GOT3 (cell line): Measurements from ENCODE around the gene MPEG1.

Experiments used
- DNase-seq: peaks from one replicate; lab custom pipeline; 2025; ENCODE audit warnings: mixed read lengths; lab: John Stamatoyannopoulos, UW

The MPEG1 gene

GRCh38 chr11:59212744-59213631, at the start of gene MPEG1:
MPEG1 (minus strand) TSS chr11:59212927; CDS start chr11:59212865, 62 bp downstream.
- DNase-seq, result no peak

- DNase-seq, result no peak
These were observed 49.6 kb upstream of the MPEG1 start for GRCh38 chr11:59262177-59262818.

- DNase-seq, result no peak
These were observed 48.4 kb upstream of the MPEG1 start for GRCh38 chr11:59261150-59261549.

- no peak for DNase-seq
These were observed 47.2 kb upstream of the MPEG1 start for GRCh38 chr11:59259867-59260475.

GRCh38 chr11:59259047-59259446, 46.3 kb upstream of the MPEG1 start:
- no peak for DNase-seq

GRCh38 chr11:59255281-59255680, 42.6 kb upstream of the MPEG1 start:
- no peak for DNase-seq

GRCh38 chr11:59254286-59254685, 41.6 kb upstream of the MPEG1 start:
- no peak for DNase-seq

- DNase-seq, result no peak
These were observed 40.3 kb upstream of the MPEG1 start for GRCh38 chr11:59253001-59253400.

GRCh38 chr11:59249535-59249934, 36.8 kb upstream of the MPEG1 start:
- no peak for DNase-seq

GRCh38 chr11:59247531-59248227, 35.0 kb upstream of the MPEG1 start:
- DNase-seq, result no peak

- DNase-seq, result no peak
These were observed 30.9 kb upstream of the MPEG1 start for GRCh38 chr11:59243633-59244032.

- DNase-seq, result no peak
These were observed 27.6 kb upstream of the MPEG1 start for GRCh38 chr11:59240322-59240721.

GRCh38 chr11:59226396-59226795, 13.7 kb upstream of the MPEG1 start:
- no peak for DNase-seq

GRCh38 chr11:59225017-59225416, 12.3 kb upstream of the MPEG1 start:
- DNase-seq, result no peak

GRCh38 chr11:59224351-59224928, 11.7 kb upstream of the MPEG1 start:
- DNase-seq, result no peak

GRCh38 chr11:59223611-59224010, 10.9 kb upstream of the MPEG1 start:
- no peak for DNase-seq

- DNase-seq, result no peak
These were observed 10.4 kb upstream of the MPEG1 start for GRCh38 chr11:59223177-59223576.

GRCh38 chr11:59222464-59223060, 9.8 kb upstream of the MPEG1 start:
- no peak for DNase-seq

GRCh38 chr11:59221441-59221840, 8.7 kb upstream of the MPEG1 start:
- DNase-seq, result no peak

- no peak for DNase-seq
These were observed 7.1 kb upstream of the MPEG1 start for GRCh38 chr11:59219836-59220235.

- no peak for DNase-seq
These were observed 6.2 kb upstream of the MPEG1 start for GRCh38 chr11:59218893-59219292.

GRCh38 chr11:59218319-59218718, 5.6 kb upstream of the MPEG1 start:
- DNase-seq, result no peak
